SIG-M5 (cell line): ENCODE results near the gene WNT3A.

Experiments used
- DNase-seq: peaks from one replicate; lab custom pipeline; 2025; lab: John Stamatoyannopoulos, UW

WNT3A gene

GRCh38 chr1:228048659-228049298, 42.0 kb downstream of the WNT3A start:
- no peak for DNase-seq

DNA sequence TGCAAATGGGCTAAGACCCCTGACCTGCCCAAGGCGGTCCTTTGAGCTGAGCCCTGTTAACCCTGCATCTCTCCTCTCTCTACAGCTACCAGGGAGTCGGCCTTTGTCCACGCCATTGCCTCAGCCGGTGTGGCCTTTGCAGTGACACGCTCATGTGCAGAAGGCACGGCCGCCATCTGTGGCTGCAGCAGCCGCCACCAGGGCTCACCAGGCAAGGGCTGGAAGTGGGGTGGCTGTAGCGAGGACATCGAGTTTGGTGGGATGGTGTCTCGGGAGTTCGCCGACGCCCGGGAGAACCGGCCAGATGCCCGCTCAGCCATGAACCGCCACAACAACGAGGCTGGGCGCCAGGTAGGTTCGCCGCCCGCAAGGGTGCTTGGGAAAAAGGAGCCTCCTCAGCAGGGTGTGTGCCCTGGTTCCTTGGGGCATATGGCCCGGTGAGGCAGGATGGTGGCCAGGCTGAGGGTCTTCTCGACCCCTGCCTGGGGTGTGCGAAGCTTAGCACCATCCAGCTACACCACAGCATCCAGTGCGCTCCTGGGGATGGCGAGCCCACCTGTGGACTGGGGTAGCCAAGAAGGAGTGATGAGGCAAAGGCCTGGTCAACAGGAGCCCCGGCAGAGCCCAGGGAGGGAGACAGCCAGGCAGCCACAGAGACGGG, 43.9 kb downstream of the WNT3A start:
- no peak for DNase-seq

GRCh38 chr1:228058172-228058948, 51.6 kb downstream of the WNT3A start:
- no peak for DNase-seq

GRCh38 chr1:228058949-228059633, 52.3 kb downstream of the WNT3A start:
- no peak for DNase-seq

GRCh38 chr1:228059634-228060457, 53.0 kb downstream of the WNT3A start:
- no peak for DNase-seq

GRCh38 chr1:228060458-228061190, 53.8 kb downstream of the WNT3A start:
- DNase-seq, result no peak

GRCh38 chr1:228061411-228062084, 54.8 kb downstream of the WNT3A start:
- no peak for DNase-seq

DNA sequence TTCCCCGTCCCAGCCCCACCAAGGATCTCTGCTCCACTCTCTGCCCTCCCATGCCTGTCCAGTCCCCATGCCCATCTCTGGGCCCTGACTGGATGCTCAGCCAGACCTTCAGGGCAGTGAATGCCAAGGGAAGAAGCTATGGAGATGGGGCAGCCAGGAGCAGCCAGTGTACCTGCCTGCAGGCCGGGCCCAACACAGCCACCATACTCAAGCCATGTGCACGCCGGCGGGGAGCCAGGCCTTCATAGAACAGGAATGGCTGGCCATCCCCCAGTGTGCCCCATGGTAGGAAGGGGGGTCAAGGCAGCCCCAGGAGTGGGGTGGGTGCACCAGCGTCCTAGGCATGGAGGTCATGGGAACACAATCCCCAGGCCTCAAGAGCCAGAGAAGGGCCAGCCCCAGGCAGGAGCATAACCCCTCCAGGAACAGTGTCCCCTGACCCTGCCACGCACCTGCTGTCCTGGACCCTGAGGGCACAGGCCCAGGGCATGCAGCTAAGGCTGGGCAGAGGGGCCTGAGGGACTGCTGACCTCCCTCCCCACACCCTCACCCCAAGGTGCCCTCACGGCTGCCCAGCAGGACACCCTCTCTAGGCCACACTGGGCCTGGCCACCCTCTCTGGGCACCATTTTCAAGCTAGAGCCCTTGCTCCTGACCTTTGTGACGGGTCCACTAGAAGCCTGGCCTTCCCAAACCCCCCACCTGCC, 55.4 kb downstream of the WNT3A start:
- no peak for DNase-seq

DNA sequence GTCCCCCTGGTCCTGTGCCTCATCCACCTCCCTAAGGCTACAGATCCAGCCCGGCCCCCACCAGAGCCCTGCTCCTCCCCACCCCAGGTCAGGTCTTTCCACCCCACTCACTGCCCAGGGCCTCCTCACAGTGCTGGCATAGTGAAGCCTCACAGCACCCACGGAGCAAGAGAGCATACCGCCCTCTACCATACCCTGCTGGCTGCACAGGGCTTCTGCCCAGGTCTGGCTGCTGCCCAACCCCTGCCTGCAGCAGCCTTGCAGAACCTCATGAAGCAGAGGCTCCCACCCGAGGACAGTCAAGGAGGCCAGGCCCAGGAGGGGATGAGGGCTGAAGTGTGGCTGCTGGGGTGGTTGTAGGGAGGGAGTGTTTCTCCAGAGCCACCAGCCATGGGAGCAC, 56.0 kb downstream of the WNT3A start:
- DNase-seq, result no peak

GRCh38 chr1:228063251-228064191, 56.7 kb downstream of the WNT3A start:
- no peak for DNase-seq

- no peak for DNase-seq
Measured at GRCh38 chr1:228064296-228064695, 57.5 kb downstream of the WNT3A start.

DNA sequence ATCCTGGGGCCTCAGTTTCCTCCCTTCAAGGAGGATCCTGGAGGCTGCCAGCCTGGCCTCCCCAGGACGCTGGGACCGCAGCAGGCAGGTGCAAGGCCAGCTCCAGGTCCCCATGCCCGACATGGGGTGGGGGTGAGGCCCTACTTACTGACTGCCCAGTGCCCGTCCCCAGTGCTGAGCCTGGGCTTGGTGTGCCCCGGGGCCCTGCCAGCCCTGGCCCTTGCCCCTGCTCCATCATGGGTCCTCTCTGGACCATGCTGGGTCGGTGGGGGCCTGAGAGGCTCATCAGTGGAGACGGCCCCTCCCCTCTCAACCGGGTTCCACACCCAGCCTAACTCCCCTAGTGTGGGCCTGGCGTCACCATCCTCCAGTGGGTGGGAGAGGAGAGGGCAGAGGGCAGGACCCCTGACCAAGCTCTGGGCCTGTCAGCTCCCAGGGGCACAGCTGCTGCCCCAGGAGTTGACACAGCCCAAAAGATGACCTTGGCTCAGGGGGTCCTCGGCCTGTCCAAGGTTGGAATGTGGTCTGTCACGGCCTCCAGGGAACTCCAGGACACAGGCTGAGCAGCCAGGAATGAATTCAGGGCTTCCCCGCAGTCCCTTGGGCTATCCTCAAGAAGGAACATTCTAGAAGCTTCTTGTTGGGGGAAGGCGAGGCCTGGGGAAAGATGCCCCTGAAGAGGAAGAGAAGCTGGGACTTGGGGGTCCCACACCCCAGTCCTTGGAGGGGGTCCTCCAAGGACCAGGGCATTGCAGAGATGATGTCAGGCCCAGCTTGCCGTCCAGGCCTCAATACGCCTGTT, 58.1 kb downstream of the WNT3A start:
- no peak for DNase-seq

DNA sequence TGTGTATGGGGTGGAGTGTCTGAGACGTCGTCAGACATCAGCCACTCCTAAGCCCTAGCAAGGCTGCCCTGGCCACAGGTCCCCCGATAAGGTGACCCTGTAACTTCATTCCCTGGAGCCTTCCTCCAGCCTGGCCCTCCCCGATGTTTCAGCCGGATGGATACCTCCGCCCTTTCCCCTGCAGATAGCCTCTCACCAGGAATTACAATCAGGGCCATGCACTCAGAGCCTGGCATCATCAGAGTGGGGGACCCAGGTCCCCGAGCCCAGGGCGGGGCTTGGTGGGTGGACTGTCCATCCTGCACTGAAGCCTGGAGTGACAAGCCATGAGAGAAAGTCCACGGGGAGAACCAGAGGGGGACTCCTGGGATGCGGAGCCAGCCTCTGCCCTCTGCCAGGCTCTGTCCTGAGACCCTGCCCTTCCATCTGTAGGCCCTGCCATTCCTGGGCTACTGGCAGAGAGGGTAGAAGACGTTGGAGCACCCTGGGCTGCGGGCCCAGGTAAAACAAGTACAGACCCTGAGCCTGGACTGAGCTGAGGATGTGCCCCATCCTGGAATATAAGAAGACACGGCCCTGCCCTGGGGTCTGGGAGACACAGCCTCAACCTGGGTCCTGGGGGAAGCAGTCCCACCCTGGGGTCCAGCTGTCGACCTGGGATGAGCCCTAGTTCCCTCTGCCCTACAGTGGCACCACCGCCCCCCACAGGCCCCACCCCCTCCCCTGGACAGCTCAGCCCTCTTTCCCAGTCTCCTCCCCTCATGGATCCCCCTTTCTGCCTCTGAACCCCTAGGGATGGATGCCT, 58.9 kb downstream of the WNT3A start:
- DNase-seq, result no peak

GRCh38 chr1:228066416-228066815, 59.6 kb downstream of the WNT3A start:
- no peak for DNase-seq

- DNase-seq, result no peak
Measured at GRCh38 chr1:228066891-228067654, 60.3 kb downstream of the WNT3A start.

- DNase-seq, result no peak
Measured at GRCh38 chr1:228068359-228068758, 61.6 kb downstream of the WNT3A start.
